ENCODE measurements around the gene ZNF398. TPM values are rescaled to one million over a fixed set of nuclear protein-coding genes. Genes with fewer than 3 reads are reported as not detected.

Gene ZNF398
- total RNA-seq, 1 experiment from 2014 or later: 13.8 TPM

GRCh38 chr7:149188213-149188612, 41.0 kb downstream of the ZNF398 start:
- Mint-ChIP-seq H3K36me3 (ENCODE audit: insufficient read depth, unreplicated experiment) (peaks cover 6% of the 10 kb centered on the region), H3K9me3 (ENCODE audit: unreplicated experiment) (no peaks in the 10 kb centered on the region), H3K27ac (ENCODE audit: low read depth, unreplicated experiment) (no peak overlapping the region), H3K4me3 (ENCODE audit: unreplicated experiment) (no peak overlapping the region), H3K27me3 (ENCODE audit: insufficient read depth, unreplicated experiment) (no peaks in the 10 kb centered on the region), H3K4me1 (ENCODE audit: insufficient read depth, unreplicated experiment) (no peaks in the 10 kb centered on the region)
- BruUV-seq (replicated peaks): no TSS peak
- CTCF ChIA-PET: no interaction called here
- intact Hi-C loops (cut with micrococcal nuclease): no loop called here
- TF ChIP-seq CTCF (IDR thresholded peaks at IDR 0.05; ENCODE audit: unreplicated experiment): no peak
- no peak for DNase-seq (ENCODE audit: unreplicated experiment)
- POLR2A ChIA-PET: no interaction called here

- Mint-ChIP-seq H3K9me3 (ENCODE audit: unreplicated experiment) (no peaks in the 10 kb centered on the region), H3K4me3 (ENCODE audit: unreplicated experiment) (no peak overlapping the region), H3K4me1 (ENCODE audit: insufficient read depth, unreplicated experiment) (no peaks in the 10 kb centered on the region), H3K36me3 (ENCODE audit: insufficient read depth, unreplicated experiment) (peaks cover 6% of the 10 kb centered on the region), H3K27me3 (ENCODE audit: insufficient read depth, unreplicated experiment) (no peaks in the 10 kb centered on the region), H3K27ac (ENCODE audit: low read depth, unreplicated experiment) (no peak overlapping the region)
- BruUV-seq (replicated peaks): no TSS peak
- ChIA-PET CTCF (interaction anchor here (0.7 to 0.8 kb wide), 2 partner anchors 121 to 247 kb away, joined by 3 to 5 read pairs; no protein-coding TSS in a partner anchor), POLR2A (no interaction called here)
- DNase-seq (ENCODE audit: unreplicated experiment): no peak
- intact Hi-C loops (cut with micrococcal nuclease): no loop called here
- no peak for TF ChIP-seq CTCF (IDR thresholded peaks at IDR 0.05; ENCODE audit: unreplicated experiment)
Observed at GRCh38 chr7:149188637-149189259, 41.5 kb downstream of the ZNF398 start.

- POLR2A ChIA-PET: no interaction called here
- peaks cover 6% of the 10 kb centered on the region for H3K36me3 Mint-ChIP-seq (ENCODE audit: insufficient read depth, unreplicated experiment)
- CTCF ChIA-PET: interaction anchor here (0.6 to 2.1 kb wide), 3 partner anchors 11 to 67 kb away, joined by 3 to 6 read pairs (median 5); no protein-coding TSS in a partner anchor
- intact Hi-C loops (cut with micrococcal nuclease): no loop called here
- no TSS peak for BruUV-seq (replicated peaks)
- no peak for TF ChIP-seq CTCF (IDR thresholded peaks at IDR 0.05; ENCODE audit: unreplicated experiment)
- no peak overlapping the region for H3K4me3 Mint-ChIP-seq (ENCODE audit: unreplicated experiment)
- H3K9me3 Mint-ChIP-seq (ENCODE audit: unreplicated experiment): no peaks in the 10 kb centered on the region
- no peaks in the 10 kb centered on the region for H3K27me3 Mint-ChIP-seq (ENCODE audit: insufficient read depth, unreplicated experiment)
- no peak overlapping the region for H3K27ac Mint-ChIP-seq (ENCODE audit: low read depth, unreplicated experiment)
- no peak for DNase-seq (ENCODE audit: unreplicated experiment)
- no peaks in the 10 kb centered on the region for H3K4me1 Mint-ChIP-seq (ENCODE audit: insufficient read depth, unreplicated experiment)
Observed at GRCh38 chr7:149191851-149192250, 44.6 kb downstream of the ZNF398 start.

- Mint-ChIP-seq H3K4me3 (ENCODE audit: unreplicated experiment) (peak overlapping the region; percentile 85), H3K27ac (ENCODE audit: low read depth, unreplicated experiment) (no peak overlapping the region), H3K9me3 (ENCODE audit: unreplicated experiment) (no peaks in the 10 kb centered on the region), H3K4me1 (ENCODE audit: insufficient read depth, unreplicated experiment) (peaks cover 14% of the 10 kb centered on the region), H3K36me3 (ENCODE audit: insufficient read depth, unreplicated experiment) (peaks cover 18% of the 10 kb centered on the region), H3K27me3 (ENCODE audit: insufficient read depth, unreplicated experiment) (no peaks in the 10 kb centered on the region)
- intact Hi-C loops (cut with micrococcal nuclease): loop anchor here (1.0 to 5.0 kb wide), 4 partner anchors 44 to 116 kb away; partner anchors contain the start of genes ZNF212, ZNF425 and ZNF783
- ChIA-PET CTCF (interaction anchor here (0.6 to 4.2 kb wide), 33 partner anchors 9 to 1086 kb away, joined by 3 to 28 read pairs (median 5); partner anchors contain the start of genes ZNF398, ZNF425, ZNF777 and ZNF783), POLR2A (interaction anchor here (0.5 to 3.8 kb wide), 27 partner anchors 9 to 1833 kb away, joined by 3 to 34 read pairs (median 4); partner anchors contain the start of genes ABCB8, ZNF398, ZNF425 and ZNF783)
- no TSS peak for BruUV-seq (replicated peaks)
- DNase-seq (ENCODE audit: unreplicated experiment): no peak
- TF ChIP-seq CTCF (IDR thresholded peaks at IDR 0.05; ENCODE audit: unreplicated experiment): no peak
Observed at GRCh38 chr7:149194799-149195179, 47.5 kb downstream of the ZNF398 start.

All from MCF 10A (cell line).